HG03066 (cell line): ENCODE measurements around the gene ERGIC1.
A peak's percentile ranks its signal among the peaks of the same experiment; 100 is the strongest.
"Not testable (repeated sequence)": the region's sequence is repeated elsewhere in the genome, so short reads cannot be mapped to it uniquely, and the experiment has no call there.

Experiments
- ATAC-seq: cut with Tn5 transposase; IDR thresholded peaks from one replicate; pipeline ENCODE4 v1.9.1; 2021; ENCODE audit warnings: low read depth; ENCODE audit not compliant: unreplicated experiment

The ERGIC1 gene

GRCh38 chr5:172800088-172800551, 33.9 kb upstream of the ERGIC1 start:
- ATAC-seq: no peak

DNA sequence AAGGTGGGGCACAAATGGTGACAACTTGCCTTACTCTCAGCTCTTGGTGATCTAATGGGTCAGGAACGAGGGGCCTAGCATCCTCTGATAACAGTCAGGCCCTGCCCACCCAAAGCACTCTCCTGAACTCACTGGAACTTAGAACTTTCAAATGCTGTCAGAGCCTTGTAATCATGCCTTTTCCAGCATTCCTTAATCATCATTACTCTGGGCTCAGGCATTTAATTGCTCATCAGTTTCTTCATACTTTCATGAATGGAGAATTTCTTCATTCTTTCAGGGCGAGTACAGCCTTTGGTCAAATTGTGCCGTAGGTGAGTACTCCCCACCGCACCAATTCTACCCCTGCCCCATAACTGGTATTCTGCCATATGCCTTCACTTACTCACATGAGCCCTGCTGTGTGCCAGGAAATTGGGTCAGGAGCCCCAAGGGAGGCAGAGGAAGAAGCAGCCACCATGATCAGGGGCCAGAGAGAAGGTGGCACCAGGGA, 32.8 kb upstream of the ERGIC1 start:
- no peak for ATAC-seq

DNA sequence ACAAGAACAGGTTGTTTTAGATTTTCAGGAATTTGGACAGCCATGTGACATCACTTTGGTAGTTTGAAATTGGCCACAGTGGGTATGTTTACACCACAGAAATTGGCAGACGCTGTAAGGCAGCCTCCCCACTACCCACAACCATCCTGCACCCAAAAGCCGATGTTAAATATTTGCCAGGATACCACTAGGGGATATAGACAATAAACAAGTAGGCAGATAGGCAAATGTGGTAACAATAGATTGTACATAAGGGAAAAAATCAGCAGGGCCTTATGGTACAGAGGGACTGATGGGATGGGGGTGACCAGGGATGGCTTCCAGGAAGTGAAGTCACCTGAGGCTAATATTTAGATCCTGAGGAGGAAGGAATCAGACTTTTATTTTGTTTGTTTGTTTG, 31.9 kb upstream of the ERGIC1 start:
- ATAC-seq: no peak

DNA sequence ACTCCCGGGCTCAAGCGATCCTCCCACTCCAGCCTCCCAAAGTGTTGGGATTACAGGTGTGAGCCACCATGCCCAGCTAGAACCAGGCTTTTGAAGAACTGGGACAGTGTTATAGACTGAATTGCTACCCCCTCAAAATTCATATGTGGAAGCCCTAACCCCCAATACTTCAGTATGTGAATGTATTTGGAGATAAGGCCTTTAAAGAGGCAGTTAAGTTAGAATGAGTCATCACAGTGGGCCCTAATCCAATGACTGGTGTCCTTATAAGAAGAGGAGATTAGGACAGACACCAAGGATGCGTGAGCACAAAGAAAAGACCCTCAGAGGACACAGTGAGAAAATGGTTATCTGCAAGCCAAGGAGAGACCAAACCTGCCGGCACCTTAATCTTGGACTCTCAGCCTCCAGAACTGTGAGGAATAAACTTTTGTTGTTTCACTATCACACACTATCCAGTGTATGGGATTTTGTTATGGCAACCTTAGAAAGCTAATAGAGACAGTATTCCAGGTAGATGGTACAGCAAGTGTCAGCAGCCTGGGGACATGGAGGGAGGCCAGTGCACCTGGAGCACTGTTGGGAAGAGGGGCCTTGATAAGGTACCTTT, 31.4 kb upstream of the ERGIC1 start:
- ATAC-seq: no peak

DNA sequence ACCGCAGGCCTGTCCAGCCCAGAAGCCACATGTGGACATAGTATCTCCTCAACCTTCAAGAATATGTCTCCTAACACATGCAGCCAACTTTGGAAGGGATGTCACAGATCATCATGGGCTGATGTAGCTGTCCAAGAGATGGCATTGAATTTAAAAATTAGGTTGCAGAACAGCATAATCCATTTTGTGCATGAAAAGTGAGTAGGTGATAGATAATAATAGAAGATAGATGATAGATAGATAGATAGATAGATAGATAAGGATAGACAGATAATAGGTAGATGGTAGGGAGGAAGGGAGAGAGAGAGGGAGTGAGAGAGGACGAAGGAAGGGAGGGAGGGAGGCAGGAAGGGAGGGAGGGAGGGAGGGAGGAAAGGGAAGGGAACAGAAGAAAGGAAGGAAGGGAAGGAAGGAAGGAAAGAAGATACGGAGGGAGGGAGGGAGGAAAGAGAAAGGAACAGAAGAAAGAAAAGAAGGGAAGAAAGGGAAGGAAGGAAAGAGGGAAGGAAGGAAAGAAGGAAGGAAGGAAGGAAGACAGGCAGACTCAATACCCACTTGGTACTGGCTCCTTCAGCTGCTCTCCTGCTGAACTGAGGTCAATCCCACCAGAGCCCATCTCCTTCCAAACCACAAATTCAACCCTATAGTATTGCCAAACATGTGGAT, 28.9 kb upstream of the ERGIC1 start:
- no peak for ATAC-seq

- no peak for ATAC-seq
Observed at GRCh38 chr5:172805736-172806255, 28.3 kb upstream of the ERGIC1 start.

DNA sequence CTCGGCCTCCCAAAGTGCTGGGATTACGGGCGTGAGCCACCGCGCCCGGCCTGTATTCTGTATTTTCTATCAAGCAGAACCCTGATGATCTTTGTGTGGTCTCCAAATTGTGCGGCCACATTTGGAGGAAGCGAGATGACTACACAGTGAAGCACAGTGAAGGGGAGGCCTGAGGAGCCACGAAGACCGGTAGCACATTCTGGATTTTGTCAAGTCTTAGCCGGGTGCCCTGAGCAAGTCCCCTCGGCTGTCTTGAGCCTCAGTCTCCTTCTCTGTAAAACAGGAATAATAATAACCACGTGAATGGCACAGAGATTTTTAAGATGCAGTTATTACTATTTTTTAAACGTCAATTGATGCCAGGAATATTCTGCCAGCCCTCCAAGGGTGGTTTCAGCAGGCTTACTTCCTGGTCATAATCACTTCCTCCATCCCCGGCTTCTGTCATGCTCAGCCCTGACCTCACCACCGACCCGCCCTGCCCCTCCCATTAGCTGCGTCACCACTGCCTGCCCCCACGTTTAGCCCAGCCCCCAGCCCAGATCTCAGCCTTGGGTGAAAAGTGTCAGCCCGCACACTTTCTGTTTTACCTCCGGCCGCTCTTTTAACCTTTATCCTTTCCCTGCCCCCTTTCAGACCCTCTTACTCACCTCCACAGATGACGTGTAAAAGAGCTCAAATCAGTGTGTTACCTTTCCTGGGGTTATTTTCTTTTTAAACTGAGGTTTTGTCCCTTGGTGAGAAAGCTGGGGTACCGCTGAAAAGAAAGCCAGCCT, 27.0 kb upstream of the ERGIC1 start:
- ATAC-seq: peak; percentile 98

- no peak for ATAC-seq
Observed at GRCh38 chr5:172807766-172808311, 26.2 kb upstream of the ERGIC1 start.

- no peak for ATAC-seq
Observed at GRCh38 chr5:172809774-172810173, 24.3 kb upstream of the ERGIC1 start.

- ATAC-seq: not testable (repeated sequence)
Observed at GRCh38 chr5:172810996-172811395, 23.1 kb upstream of the ERGIC1 start.

DNA sequence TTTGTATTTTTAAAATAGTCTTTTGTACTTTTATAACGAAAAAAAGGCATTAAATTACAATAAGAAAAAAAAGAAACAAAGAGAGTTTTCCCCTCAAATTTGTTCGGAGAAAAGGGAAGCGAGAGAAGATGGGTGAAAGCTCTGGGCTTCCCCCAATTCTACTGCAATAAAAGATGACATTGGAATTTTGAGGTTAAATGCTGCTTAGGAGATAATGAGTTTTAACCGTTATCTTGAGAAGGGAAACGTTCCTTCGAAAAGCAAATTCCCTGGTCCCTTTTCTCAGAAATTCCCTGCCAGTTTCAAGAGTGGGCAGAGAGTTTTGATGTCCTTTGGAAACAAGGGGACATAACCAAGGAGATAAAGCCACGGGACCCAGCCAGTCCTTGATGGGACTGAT, 18.4 kb upstream of the ERGIC1 start:
- ATAC-seq: no peak

GRCh38 chr5:172816925-172817562, 17.0 kb upstream of the ERGIC1 start:
- no peak for ATAC-seq

GRCh38 chr5:172817664-172818063, 16.4 kb upstream of the ERGIC1 start:
- ATAC-seq: no peak

DNA sequence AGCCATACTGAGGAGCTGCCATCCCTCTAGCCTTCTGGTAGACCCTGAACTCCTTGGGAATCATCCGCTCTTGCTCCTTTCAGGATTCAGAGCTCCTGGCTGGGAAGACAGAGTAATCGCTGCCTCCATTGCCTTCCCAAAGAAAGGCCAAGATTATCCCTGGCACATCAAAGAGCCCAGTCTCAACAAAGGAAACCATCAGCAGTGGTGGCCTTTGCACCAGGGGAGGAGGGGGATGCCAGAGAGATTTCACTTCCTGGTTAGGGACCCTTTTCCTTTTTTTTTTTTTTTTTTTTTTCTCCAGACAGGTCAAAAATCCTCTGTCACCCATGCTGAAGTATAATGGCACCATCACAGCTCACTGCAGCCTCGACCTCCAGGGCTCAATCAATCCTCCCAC, 16.0 kb upstream of the ERGIC1 start:
- ATAC-seq: no peak

GRCh38 chr5:172819569-172819968, 14.5 kb upstream of the ERGIC1 start:
- ATAC-seq: no peak

DNA sequence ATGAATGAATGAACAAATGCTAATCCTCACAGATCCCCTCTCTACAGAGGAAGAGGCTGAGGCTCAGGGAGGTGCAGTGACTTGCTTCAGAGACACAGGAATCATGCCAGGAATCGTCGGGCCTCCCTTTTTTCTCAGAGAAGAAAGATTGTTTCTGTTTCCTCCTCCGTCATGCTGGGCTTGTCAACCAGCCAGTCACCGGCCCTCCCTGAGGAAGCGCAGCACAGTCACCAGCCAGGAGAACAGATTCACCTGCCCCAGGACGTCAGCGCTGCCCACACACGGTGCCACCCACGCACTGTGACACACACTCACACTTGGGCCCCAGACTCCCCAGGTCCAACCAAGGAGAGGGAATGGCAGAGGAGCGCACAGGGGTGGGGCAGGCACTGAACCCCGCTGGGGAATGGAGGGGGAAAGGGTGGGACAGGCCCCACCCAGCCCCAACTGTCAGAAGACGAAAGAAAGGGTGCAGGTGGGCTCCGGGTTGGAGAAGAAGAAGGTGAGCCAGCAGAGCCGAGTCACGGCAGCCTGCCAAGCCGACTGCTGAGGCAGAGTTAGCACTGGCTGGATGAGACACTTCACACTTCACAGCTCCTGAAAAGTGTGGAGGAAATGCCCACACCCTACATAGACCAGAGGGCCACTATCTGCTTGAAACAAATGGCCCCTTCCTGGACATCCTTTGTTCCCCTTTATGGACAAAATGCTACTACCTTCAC, 13.8 kb upstream of the ERGIC1 start:
- ATAC-seq: no peak

DNA sequence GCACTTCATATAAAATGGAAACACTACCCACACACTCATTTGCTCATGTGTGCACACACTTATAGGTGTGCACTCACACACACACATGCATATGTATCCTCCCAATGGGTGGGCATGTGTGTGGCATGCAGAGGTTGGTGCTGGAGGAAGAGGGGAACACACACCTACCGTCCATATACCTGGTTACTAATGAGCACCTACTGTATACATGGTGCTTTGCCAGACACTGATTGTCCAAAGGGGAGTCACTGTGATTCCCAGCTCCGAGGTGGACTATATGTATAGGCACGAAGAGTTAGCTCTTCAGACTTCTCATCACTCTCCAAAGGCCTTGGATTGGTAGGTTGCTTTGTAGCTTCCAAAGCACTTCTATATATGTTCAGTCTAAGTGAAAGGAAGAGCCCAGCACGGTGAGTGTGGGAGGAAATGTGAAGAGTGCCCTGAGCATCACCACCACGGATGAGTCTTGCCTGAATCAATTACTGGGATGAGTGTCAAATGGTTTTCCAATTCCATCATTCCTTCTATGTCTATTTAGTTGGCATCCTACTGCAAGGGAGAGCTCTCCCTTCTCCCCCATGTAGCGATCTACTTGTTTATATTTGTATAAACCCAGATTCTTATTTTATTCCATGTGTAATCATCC, 12.6 kb upstream of the ERGIC1 start:
- ATAC-seq: no peak

DNA sequence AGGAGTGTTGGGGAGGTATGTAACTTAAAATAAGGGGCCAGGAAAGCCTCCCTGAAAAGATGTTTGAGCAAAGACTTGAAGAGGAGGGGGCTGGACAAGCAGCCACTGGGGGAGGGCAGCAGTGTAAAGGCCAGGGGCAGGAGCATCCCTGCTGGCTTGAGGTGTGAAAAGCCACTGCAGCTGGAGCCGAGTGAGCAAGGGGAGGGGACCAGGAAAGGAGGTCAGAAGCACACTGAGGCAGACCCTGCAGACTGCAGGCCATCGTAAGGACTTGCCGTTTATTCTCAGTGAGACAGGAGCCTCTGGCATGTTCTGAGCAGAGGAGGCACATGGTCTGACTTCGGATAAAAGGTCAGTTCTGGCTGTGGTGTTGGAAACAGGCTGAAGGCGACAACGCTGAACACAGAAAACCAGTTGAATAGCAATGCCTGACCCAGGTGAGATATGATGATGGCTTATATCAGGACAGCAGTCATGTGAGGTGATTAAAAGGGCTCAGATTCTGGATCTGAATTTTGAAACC, 10.2 kb upstream of the ERGIC1 start:
- ATAC-seq: no peak

GRCh38 chr5:172825610-172826204, 8.3 kb upstream of the ERGIC1 start:
- ATAC-seq: no peak
